ENCODE data around the gene ADAMTS2.
"Not testable (repeated sequence)": the region's sequence is repeated elsewhere in the genome, so short reads cannot be mapped to it uniquely, and the experiment has no call there.

ADAMTS2 gene

DNA sequence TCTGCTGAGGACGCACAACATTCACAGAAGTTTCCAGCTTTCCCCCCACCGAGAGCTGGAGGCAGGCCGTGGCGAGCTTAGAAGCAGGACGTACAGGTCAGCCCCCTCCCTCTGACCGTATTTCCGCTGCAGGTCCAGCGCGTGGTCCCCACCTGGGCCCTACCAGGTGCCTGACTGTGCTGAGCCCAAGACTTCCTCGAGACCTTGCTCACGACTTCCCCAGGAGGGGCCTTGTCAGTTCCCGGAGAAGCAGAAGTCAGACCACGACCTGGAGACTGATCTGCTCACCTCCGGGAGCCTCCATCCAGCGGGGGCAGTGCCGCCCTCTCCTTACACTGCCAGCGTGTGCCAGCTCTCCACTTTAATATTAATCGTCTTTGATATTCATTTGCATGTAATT lies 128.9 kb downstream of the ADAMTS2 start:
- not testable (repeated sequence) for DNase-seq (ENCODE audit: low spot score)

DNA sequence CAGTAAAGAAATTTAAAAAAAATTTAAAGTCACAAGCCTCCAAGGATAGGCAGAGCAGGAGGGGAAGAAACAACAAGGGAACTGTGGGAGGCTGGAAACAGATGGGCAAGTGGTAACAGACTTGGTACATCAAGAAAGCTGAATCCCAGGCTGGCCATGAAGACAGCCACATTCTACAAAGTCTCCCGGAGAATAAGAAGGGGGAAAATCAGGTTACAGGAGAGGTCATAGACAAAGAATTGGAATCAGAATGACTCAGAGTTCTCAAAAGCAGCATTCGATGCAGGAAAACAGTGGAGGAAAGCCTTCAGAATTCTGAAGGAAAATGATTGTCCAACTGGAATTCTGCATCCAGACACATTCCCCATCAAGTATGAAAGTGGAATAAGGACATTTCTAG lies 129.7 kb downstream of the ADAMTS2 start:
- no peak for DNase-seq (ENCODE audit: low spot score)

DNA sequence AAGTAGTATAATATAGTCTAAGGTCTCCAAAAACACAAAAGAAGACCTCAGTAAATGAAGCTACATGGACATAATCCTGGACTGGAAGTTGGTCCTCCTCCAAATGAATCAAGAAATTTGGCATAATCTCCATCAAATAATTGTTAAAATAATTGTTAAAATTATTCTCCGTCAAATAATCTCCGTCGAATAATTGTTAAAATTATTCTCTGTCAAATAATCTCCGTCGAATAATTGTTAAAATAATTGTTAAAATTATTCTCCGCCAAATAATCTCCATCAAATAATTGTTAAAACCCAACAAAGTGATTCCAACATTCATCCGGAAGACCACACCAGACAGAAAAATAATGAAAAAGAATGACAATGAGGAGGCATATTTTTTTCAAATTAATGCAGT lies 130.6 kb downstream of the ADAMTS2 start:
- DNase-seq (ENCODE audit: low spot score): no peak

DNA sequence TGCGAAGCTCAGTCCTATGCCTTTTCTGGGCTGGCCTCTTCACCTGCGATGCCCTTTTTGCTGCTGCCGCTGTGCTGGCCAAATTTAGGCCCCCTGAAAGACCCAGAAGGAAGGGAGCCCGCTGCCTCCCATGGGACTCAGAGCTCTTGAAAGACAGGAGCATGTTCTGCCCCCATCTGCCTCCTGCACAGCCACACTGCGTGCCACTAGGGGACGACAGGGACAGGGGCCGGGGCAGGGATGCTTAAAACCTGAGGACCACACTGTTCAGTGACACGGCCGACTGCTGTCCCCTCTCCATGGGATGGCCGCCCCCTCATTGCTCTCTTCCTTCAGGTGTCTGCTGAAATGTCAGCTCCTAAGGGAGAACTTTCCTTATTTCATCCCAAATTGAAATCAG lies 132.4 kb downstream of the ADAMTS2 start:
- peak; percentile 17 for DNase-seq (ENCODE audit: low spot score)

DNA sequence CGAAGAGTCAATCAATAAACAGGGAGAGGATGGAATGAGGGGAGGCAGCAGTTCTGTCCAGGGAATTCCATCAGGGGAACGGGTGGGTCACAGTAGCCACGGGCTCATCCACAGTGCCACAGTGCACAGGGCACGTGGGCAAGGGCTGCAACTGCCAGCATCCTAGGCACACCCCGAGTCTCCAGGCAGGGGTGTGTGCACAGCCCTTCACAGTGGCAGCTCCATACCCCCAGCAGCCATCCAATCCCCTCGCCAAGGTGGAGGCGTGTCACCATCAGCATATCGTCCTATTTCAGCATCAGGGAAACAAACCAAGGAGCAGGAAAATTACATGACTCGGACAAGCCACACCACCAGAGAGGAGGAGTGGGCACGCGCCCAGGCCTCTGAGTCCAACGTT lies 133.6 kb downstream of the ADAMTS2 start:
- DNase-seq (ENCODE audit: low spot score): no peak

DNA sequence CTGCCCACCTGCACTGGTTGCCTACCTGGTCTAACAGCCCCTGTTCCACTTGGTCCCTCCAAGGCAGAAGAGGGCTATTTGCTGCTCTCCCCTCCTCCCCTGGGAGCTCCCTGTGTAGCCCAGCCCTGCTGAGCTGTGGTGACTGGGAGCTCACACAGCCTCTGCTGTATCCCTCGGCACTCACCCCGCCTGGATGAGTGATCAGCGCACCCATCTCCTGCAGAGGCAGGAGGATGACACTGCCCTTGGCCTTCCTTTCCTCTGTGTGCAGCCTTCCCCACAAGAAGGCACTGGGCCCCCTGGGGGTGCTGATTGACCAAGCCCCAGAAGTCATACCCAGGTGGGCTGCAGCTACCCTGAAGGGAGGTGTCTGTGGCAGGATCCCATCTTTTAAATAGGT lies 134.2 kb downstream of the ADAMTS2 start:
- no peak for DNase-seq (ENCODE audit: low spot score)

DNA sequence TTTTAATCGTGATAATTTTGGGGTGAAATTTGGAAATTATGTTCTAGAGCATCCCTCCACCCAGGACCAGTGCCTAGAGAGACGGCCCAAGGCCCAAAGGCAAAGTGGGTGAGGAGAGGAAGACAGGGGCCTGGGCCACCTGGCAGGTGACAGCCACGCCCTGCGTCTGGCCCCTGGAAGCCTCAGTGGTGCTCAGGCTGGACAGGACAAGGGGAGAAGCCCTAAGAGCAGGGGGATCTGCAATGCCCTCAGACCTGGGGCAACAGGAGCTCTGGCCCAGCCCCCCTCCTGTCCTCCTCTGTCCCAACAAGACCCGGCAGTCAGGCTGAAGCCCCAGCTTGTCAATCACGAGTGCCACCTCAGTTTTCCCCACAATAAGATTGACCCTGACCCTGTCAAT lies 134.8 kb downstream of the ADAMTS2 start:
- no peak for DNase-seq (ENCODE audit: low spot score)

DNA sequence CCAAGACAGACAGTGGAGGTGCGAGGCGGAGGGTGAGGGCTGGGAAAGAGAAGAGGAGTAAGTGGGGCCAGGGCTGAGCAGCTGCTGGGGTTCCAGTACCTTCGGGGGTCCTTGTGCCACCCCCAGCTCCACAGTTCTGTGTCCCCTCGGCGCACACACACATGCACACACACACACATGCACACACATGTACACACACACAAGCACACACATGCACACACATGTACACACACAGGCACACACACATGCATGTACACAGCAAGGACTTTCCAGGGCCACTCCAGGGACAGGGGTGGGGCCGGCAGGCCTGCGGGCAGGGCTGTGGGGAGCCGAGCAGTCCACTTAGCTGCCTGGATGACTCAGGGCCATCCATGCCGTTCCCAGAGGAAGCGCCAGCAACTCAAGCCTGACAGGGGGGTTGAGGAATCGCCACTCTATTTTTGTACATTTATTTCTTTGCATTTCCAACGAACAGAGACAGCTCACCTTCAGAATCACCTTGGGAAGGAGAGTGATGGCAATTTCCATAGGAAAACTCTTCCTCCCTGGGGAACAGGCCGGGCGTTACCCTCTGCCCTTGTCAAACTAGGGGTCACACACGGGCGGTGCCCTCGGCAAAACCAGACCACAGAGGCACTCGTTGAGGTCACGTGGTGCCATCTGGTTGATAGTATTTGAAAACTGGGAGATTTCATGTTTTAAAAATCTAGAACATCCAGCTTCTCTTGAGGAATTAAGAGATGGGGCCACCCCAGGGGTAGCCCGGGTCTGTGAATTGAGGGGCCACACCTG lies 135.7 kb downstream of the ADAMTS2 start:
- no peak for DNase-seq (ENCODE audit: low spot score)

DNA sequence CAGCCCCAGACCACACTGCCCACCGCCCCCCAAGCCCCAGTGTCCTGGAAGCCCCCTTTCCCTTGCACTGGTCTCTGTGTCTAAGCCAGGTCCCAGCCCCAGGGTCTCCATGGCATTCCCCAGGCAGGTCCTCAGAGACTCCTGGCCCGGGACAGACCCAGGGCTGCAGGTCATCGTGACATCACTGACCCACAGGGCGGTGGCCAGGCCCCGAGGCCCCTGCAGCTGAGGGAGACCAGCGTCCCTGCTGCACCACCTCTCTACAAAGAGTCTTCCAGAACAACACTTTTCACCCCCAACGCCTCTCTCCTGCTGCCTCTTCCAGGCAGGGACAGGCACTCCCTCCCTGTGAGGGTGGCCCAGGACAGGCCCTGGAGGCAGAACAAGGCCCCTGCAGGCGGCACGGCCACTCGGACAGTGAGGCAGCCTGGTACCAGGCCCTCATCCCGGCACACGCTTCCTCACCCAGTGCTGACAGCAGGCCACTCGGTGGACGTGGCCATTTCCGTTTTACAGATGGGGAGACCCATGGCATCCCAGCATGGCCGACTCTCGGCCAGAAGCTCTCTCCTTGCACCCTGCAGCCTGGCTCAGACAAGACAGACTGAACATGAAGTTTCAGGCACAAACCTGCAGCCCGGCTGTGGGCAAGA lies 136.4 kb downstream of the ADAMTS2 start:
- DNase-seq (ENCODE audit: low spot score): no peak

DNA sequence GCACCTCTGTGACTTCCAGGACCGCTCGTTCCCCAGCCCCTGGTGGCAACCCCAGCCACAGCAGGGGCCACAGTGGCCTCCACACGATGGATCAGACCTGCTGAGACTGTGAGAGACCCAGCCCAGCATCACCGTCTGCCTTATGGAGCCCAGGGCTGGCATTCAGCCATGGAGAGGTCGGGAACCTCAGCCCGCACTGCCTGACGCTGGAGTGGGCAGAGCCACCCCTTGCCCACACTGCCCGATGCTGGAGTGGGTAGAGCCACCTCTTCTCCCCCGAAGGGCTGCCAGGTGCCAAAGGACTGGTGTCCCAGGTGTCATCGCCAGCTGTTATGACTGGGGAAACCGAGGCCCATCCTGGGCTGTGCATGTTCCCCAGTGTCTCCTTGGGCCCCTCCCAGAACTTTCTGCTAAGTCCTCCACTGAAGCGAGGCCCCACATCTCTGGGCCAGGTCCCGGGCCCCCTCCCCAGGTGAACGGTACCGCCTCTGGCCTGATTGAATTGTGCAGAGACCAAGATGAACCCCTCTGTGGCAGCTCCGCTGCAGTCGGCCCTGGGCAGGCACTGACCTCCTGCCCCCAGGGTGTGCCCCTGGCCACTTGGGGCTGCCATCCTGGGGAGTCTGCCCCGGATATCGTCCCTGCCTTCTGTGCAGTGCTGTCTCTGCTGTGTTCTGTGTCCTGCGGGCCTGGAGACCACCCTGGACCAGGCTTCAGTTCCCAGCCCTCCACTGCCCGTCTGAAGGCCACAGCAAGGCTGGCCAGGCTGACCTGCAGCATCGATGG lies 137.1 kb downstream of the ADAMTS2 start:
- DNase-seq (ENCODE audit: low spot score): no peak

DNA sequence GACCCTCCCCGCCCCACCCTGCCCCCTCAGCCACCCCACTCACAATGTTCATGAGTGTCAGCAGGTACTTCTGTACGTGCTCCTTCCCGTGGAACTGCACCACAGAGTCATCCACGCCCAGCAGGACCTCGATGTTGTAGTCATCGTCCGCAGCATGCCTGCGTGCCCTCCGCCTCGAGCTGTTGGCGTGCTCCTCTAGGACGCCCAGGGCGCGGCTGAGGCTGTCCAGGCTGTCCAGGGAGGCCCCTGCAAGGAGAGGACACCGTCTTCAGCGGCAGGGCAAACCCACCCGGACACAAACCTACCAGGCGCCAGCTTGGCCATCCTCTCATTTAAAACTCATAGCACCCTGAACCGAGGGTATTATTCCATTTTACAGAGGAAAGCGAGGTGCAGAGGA lies 137.8 kb downstream of the ADAMTS2 start:
- DNase-seq (ENCODE audit: low spot score): no peak

DNA sequence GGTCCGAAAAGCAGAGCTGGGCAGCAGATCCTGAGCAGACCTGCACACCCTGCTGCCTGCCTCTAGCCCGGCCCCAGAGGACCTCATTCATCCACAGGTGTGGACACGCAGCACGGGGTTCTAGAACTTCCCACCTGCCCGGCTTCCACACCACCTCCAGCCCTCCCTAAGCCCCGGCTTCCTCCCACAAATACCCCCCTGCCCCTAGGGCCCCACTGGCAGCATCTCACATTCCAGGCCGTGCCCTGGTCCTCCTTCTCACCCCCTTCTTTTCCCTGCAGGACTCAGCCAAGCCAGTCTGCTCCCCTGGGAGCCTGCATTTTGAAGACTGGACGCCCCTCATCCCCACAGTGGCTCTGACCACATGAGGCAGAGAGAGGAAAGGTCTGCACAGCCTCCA lies 138.9 kb downstream of the ADAMTS2 start:
- DNase-seq (ENCODE audit: low spot score): no peak

DNA sequence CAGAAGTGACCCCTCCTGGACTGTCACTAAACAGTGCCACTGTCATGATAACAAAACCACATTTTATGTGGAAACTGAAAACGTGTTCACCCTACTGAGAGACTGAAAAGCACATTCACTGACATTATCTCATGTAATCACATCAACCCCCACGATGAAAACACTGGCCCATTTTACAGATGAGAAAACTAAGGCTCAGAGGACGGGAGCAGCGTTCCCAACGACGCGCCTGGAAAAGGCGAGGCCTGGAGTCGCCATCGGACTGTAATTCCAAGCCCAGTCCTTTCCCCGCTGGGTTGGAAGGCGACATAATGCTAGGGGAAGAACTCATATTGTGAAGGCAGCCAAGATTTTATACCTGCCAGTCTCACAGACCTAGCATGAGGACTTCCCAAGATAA lies 140.0 kb downstream of the ADAMTS2 start:
- DNase-seq (ENCODE audit: low spot score): no peak

DNA sequence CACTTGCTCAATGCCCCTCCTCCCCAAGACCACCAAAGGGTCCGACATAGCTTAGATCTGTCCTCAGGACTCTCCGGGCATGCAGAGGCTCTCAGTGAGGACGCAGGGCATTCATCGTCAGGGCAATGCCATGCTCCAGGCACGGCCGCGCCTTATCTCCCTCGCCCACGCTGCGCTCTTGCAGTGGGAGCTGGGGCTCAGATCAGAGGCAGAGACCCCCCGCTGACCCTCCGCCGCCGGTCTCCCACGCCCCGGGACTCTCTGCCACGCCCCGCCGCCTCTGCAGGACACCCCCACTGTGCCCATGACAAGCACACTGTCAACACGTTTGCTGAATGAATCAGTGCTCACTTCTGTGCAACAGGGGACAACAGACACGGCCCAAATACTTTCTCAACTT lies 140.7 kb downstream of the ADAMTS2 start:
- no peak for DNase-seq (ENCODE audit: low spot score)

DNA sequence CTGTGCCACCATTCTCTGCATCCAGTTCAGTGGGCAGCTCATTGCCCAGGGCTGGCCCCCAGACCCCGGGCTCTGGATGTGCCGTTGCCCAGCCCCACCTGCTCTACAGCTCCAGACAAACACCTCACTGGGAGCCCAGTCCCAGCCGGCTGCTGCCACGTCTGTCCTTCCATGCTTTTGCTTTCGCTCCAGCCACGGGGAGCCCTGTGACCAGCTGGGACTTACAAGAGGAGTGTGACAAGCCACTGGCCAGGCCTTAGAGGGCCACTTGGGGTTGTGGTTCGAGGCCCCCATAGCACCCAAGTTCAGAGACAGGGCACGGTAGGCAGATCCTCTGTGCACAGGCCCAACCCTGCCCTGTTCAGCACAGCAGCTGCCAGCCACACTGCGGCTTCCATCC lies 142.0 kb downstream of the ADAMTS2 start:
- no peak for DNase-seq (ENCODE audit: low spot score)

DNA sequence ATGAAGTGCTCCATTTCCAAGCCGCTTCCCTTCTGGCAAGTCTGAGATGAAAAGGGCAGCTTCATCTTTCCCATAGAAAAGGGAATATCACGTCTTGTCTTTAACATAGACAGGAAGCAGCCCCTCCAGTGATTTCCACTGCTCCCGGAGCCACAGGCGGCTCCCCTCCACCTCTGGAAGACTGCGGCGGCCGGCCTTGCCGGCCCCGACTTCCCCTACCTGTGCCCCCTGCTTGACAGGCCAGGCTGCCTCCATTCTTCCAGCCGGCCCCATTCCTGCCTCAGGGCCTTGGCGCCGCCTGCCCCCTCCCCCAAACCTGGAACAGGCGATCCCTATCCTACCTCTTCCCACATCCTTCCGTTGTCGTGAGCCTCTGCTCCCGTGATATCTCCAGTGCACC lies 143.3 kb downstream of the ADAMTS2 start:
- DNase-seq (ENCODE audit: low spot score): no peak

DNA sequence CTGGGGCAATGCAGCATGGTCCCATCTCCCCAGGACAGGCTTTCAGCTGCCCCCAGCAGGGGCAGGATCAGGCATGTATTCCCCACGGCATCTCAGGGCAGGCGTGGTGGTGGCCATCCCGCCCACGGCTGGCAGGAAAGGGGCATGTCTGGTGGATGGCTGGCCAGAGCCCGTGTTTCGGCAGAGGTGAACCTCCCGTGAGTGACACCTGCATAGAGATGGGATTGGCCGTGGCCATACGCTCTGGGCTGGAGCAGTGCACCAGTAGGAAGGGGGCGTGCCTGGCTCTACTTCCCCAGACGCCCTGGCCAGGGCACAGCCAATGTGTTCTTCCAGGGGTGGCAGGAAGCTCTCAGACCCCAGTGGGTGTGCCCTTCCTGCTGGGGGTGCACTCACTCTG lies 146.0 kb downstream of the ADAMTS2 start:
- no peak for DNase-seq (ENCODE audit: low spot score)

DNA sequence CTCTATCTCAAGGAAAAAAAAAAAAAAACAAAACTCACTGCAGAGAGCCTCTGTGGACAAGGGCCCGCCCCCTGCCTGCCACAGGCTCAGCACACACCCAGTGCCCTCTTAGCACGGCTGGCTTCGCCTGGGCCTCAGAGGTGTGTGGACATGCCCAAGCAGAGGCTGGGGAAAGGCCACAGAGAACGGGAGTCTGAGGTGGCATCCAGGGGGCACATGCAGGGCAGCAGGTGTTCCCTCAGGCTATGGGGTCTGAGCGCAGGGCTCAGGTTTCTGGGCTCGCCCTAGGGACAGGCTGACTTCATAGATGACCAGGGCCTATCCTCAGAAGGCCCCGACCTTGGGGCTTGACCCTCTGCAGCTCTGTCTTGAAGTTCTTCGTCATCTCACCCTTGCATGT lies 146.4 kb downstream of the ADAMTS2 start:
- no peak for DNase-seq (ENCODE audit: low spot score)

DNA sequence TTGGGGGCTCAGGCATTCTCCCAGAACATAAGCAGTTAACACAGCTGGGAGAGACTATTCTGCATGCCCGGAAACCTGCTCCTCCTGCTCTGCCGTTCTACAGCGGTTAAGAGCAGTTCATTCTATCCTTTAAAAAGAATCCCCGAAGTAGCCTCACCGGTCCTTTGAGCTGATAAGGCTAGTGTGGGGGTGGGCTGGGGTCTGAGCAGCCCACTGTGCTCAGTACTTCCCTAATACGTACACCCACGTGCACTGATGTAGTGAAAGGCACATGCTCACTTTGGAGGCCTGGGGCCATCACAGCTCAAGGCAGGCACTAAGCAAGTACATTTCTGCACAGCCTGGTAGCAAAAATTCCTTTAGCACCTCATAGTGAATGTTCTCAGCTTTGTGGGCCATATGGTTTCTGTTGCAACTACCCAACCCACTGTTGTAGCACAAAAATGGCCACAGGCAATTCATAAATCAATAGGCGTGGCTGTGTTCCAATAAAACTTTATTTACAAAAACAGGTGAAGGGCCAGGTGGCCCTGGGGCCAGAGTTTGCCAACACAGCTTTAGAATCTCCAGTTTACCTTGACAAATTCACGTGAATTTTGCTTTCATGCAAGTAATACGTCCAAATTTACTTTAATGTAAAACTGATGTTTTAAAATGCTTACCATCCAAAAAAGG lies 148.7 kb downstream of the ADAMTS2 start:
- DNase-seq (ENCODE audit: low spot score): no peak

DNA sequence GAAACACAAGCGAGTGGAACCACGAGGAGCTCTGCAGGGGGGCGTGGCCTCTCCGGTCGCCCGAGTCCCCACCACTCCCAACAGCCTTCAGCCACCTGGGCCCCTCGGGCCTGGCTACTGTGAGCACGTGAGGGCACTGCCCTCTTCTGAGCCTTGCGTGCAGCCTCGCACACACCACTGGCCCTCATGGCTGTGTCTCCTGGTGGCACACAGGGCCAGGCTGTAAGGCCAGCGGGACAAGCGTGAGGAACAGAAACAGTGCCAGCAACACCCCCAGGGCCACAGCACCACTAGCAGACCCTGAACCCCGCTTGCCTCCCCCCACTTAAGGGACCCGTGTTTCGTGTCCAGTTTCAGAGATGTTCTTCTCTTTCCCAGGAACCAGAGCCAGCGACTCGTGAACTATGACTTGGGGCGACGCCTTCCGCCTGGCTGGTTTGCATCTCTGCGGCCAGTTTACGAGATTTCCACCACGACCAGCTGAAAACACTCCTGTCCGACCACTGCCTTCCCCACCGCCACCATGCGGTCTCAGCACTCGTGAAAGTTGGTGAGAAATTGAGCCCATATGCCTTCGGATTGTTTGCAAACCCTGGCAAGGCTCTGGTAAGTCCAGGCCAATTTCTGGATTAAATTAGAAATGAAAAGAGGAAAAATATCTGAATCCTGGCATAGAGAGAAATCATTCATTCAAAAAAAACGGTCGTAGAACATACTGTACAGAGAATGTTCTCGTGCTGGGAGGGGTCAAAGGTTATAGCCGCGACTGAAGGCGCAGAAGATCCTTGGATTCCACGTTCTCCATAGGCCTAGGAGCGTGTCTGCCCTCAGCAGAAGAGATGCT lies 149.5 kb downstream of the ADAMTS2 start:
- no peak for DNase-seq (ENCODE audit: low spot score)

DNA sequence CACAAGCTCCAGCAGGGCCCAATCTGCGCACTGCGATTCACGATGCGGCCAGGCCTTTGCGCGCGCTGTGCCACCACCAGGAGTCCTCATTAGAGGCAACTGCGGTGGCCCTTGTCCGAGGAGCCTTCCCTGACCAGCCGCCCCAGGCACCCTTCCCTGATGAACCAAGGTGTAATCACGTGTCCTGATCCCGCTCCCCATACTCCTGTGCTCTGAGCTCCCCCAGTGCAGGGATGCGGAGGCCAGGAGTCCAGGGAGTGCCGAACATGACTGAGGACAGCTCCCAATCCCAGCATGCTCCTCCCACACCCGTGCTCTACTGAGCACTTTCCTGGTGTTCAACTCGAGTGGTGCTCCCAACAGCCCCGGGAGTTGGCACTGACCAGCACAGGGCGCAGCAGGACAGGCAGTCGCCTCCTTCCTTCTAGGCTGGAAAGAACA lies 150.3 kb downstream of the ADAMTS2 start:
- DNase-seq (ENCODE audit: low spot score): no peak
